ENCODE data around the gene RRAGC.
"Not testable (repeated sequence)": the region's sequence is repeated elsewhere in the genome, so short reads cannot be mapped to it uniquely, and the experiment has no call there.

The RRAGC gene

DNA sequence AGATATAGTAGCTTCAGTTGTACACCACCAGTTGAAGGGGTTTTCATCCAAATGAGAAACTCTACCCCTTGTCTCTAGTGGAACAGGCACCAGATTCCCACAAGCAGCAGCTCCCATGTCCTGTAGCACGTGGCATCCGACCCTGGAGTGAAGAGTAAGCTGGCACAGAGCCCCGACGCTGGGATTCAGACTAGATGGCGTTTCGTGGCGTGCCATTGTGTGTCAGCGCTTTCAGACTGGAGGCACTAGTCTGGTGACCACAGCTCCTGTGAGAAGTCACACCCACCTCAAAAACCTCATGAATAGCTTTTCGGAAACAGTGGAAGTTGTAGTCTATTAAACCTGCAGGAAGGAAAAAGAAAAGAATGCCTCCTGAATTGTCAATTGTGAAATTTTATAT, 20.2 kb downstream of the RRAGC start:
- TF ChIP-seq, protein P1, sequence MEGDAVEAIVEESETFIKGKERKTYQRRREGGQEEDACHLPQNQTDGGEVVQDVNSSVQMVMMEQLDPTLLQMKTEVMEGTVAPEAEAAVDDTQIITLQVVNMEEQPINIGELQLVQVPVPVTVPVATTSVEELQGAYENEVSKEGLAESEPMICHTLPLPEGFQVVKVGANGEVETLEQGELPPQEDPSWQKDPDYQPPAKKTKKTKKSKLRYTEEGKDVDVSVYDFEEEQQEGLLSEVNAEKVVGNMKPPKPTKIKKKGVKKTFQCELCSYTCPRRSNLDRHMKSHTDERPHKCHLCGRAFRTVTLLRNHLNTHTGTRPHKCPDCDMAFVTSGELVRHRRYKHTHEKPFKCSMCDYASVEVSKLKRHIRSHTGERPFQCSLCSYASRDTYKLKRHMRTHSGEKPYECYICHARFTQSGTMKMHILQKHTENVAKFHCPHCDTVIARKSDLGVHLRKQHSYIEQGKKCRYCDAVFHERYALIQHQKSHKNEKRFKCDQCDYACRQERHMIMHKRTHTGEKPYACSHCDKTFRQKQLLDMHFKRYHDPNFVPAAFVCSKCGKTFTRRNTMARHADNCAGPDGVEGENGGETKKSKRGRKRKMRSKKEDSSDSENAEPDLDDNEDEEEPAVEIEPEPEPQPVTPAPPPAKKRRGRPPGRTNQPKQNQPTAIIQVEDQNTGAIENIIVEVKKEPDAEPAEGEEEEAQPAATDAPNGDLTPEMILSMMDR (IDR thresholded peaks at IDR 0.05; ENCODE audit: extremely low read depth, insufficient read depth, missing control alignments) = no peak
- in situ Hi-C loops (cut with MboI; ENCODE audit: low pct_unique_long_range_greater_than_20kb, low sequenced_read_pairs, unreplicated experiment) = loop anchor here (25.0 kb wide), 1 partner anchor 802 kb away; the partner anchor contains the start of gene POU3F1
- DNase-seq (ENCODE audit: low spot score) = no peak

- in situ Hi-C loops (cut with MboI; ENCODE audit: low pct_unique_long_range_greater_than_20kb, low sequenced_read_pairs, unreplicated experiment) = loop anchor here (25.0 kb wide), 1 partner anchor 799 kb away; the partner anchor contains the start of gene POU3F1
- DNase-seq (ENCODE audit: low spot score) = not testable (repeated sequence)
Measured at GRCh38 chr1:38836316-38836715, 23.3 kb downstream of the RRAGC start.

GRCh38 chr1:38834937-38835827, 24.4 kb downstream of the RRAGC start:
- peak; percentile 72 for DNase-seq (ENCODE audit: low spot score)
- in situ Hi-C loops (cut with MboI; ENCODE audit: low pct_unique_long_range_greater_than_20kb, low sequenced_read_pairs, unreplicated experiment) = loop anchor here (25.0 kb wide), 1 partner anchor 798 kb away; the partner anchor contains the start of gene POU3F1
- TF ChIP-seq, protein P1 (IDR thresholded peaks at IDR 0.05; ENCODE audit: extremely low read depth, insufficient read depth, missing control alignments) = peak; percentile 81

GRCh38 chr1:38834221-38834782, 25.3 kb downstream of the RRAGC start:
- in situ Hi-C loops (cut with MboI; ENCODE audit: low pct_unique_long_range_greater_than_20kb, low sequenced_read_pairs, unreplicated experiment) = loop anchor here (25.0 kb wide), 1 partner anchor 797 kb away; the partner anchor contains the start of gene POU3F1

GRCh38 chr1:38833146-38833545, 26.4 kb downstream of the RRAGC start:
- DNase-seq (ENCODE audit: low spot score) = no peak
- TF ChIP-seq, protein P1 (IDR thresholded peaks at IDR 0.05; ENCODE audit: extremely low read depth, insufficient read depth, missing control alignments) = no peak
- in situ Hi-C loops (cut with MboI; ENCODE audit: low pct_unique_long_range_greater_than_20kb, low sequenced_read_pairs, unreplicated experiment) = loop anchor here (25.0 kb wide), 1 partner anchor 796 kb away; the partner anchor contains the start of gene POU3F1

More at GRCh38 chr1:38834221-38834782, 25.3 kb downstream of the RRAGC start:
- DNase-seq (ENCODE audit: low spot score) = no peak
- TF ChIP-seq, protein P1 (IDR thresholded peaks at IDR 0.05; ENCODE audit: extremely low read depth, insufficient read depth, missing control alignments) = no peak

- in situ Hi-C loops (cut with MboI; ENCODE audit: low pct_unique_long_range_greater_than_20kb, low sequenced_read_pairs, unreplicated experiment) = loop anchor here (25.0 kb wide), 1 partner anchor 795 kb away; the partner anchor contains the start of gene POU3F1
- TF ChIP-seq, protein P1 (IDR thresholded peaks at IDR 0.05; ENCODE audit: extremely low read depth, insufficient read depth, missing control alignments) = no peak
- no peak for DNase-seq (ENCODE audit: low spot score)
Measured at GRCh38 chr1:38832370-38832734, 27.2 kb downstream of the RRAGC start.
